ENCODE results near the gene SLC39A7.
"Not testable (repeated sequence)": the region's sequence is repeated elsewhere in the genome, so short reads cannot be mapped to it uniquely, and the experiment has no call there.

Gene SLC39A7

DNA sequence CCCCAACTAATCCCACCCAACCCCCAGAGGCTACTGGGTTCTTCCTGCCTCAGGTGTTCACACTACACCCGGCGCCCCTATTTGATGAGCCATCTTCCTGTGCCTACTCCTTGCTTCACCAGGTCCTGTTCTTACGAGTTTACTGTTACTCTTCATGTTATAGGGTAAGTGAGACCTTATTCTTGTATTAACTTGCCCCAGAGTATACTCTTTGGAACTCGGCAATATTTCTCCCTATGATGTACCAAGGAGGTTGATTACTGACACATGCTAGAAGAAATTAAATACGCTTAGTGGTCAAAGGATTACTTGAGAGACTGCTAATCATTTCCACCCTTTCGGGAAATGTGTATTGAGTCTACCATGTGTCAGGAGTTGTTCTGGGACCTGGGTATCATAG lies 16.6 kb downstream of the SLC39A7 start:
- TF ChIP-seq POLR2A (IDR thresholded peaks at IDR 0.05; ENCODE audit: extremely low read depth, insufficient read length), result no peak
- TF ChIP-seq CTCF (IDR thresholded peaks at IDR 0.05; ENCODE audit: low read depth, low read length), result no peak
- TF ChIP-seq MYC (IDR thresholded peaks at IDR 0.05; ENCODE audit: low read depth, low read length), result no peak
- TF ChIP-seq MAX (IDR thresholded peaks at IDR 0.05; ENCODE audit: low read depth, low read length), result no peak
- DNase-seq (ENCODE audit: low read depth), result no peak
- H3K4me3 ChIP-seq (ENCODE audit: low read depth, low read length), result no peak overlapping the region

GRCh38 chr6:33217681-33218080 lies 17.0 kb downstream of the SLC39A7 start:
- H3K4me3 ChIP-seq (ENCODE audit: low read depth, low read length), result no peak overlapping the region
- no peak for DNase-seq (ENCODE audit: low read depth)
- TF ChIP-seq MYC (IDR thresholded peaks at IDR 0.05; ENCODE audit: low read depth, low read length), result no peak
- TF ChIP-seq POLR2A (IDR thresholded peaks at IDR 0.05; ENCODE audit: extremely low read depth, insufficient read length), result no peak
- TF ChIP-seq CTCF (IDR thresholded peaks at IDR 0.05; ENCODE audit: low read depth, low read length), result no peak
- TF ChIP-seq MAX (IDR thresholded peaks at IDR 0.05; ENCODE audit: low read depth, low read length), result no peak

DNA sequence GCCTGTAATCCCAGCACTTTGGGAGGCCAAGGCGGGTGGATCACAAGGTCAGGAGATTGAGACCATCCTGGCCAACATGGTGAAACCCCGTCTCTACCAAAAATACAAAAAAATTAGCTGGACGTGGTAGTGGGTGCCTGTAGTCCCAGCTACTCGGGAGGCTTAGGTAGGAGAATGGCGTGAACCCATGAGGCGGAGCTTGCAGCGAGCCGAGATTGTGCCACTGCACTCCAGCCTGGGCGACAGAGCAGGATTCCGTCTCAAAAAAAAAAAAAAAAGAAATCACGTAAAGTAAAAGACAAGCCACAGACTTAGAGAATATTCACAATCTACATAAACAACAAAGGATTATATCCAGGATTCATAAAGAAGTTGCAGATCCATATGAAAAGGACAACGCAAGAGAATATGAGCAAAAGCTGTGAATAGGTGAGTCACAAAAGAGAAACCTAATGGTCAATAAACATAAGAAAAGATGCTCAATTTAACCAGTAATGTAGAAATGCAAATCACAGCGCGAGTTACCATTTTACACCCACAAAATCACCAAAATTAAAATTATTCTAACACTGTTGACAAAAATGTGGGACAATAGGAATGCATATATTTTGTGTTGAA lies 25.9 kb downstream of the SLC39A7 start:
- not testable (repeated sequence) for DNase-seq (ENCODE audit: low read depth); H3K4me3 ChIP-seq (ENCODE audit: low read depth, low read length)

- TF ChIP-seq MYC (IDR thresholded peaks at IDR 0.05; ENCODE audit: low read depth, low read length) (no peak), MAX (IDR thresholded peaks at IDR 0.05; ENCODE audit: low read depth, low read length) (no peak)
- no peak for DNase-seq (ENCODE audit: low read depth)
- H3K4me3 ChIP-seq (ENCODE audit: low read depth, low read length), result no peak overlapping the region
Measured at GRCh38 chr6:33235221-33235634, 34.6 kb downstream of the SLC39A7 start.

DNA sequence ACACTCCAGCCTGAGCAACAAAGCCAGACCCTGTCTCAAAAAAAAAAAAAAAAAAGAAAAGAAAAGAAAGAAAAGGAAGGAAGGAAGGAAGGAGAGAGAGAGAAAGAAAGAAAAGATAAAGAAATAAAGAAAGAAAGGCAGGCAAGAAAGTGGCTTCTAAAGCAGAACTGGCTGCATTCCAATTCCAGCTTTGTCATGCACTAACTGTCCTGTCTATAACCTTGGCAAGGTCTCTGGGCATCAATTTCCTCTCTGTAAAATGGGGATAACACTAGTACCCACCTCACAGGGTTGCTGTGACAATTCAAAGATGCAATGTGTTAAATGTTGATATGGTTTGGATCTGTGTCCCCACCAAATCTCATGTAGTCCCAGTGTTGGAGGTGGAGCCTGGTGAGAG lies 35.7 kb downstream of the SLC39A7 start:
- H3K4me3 ChIP-seq (ENCODE audit: low read depth, low read length), result no peak overlapping the region

GRCh38 chr6:33236852-33237251 lies 36.2 kb downstream of the SLC39A7 start:
- no peak for DNase-seq (ENCODE audit: low read depth)
- TF ChIP-seq CTCF (IDR thresholded peaks at IDR 0.05; ENCODE audit: low read depth, low read length) (no peak), MYC (IDR thresholded peaks at IDR 0.05; ENCODE audit: low read depth, low read length) (no peak), POLR2A (IDR thresholded peaks at IDR 0.05; ENCODE audit: extremely low read depth, insufficient read length) (no peak), MAX (IDR thresholded peaks at IDR 0.05; ENCODE audit: low read depth, low read length) (no peak)
- no peak overlapping the region for H3K4me3 ChIP-seq (ENCODE audit: low read depth, low read length)

More for the DNA sequence above, 35.7 kb downstream of the SLC39A7 start:
- TF ChIP-seq CTCF (IDR thresholded peaks at IDR 0.05; ENCODE audit: low read depth, low read length) (no peak), MYC (IDR thresholded peaks at IDR 0.05; ENCODE audit: low read depth, low read length) (no peak), POLR2A (IDR thresholded peaks at IDR 0.05; ENCODE audit: extremely low read depth, insufficient read length) (no peak), MAX (IDR thresholded peaks at IDR 0.05; ENCODE audit: low read depth, low read length) (no peak)
- no peak for DNase-seq (ENCODE audit: low read depth)

- DNase-seq (ENCODE audit: low read depth), result no peak
- no peak overlapping the region for H3K4me3 ChIP-seq (ENCODE audit: low read depth, low read length)
- TF ChIP-seq MAX (IDR thresholded peaks at IDR 0.05; ENCODE audit: low read depth, low read length), result no peak
- TF ChIP-seq POLR2A (IDR thresholded peaks at IDR 0.05; ENCODE audit: extremely low read depth, insufficient read length), result no peak
- TF ChIP-seq MYC (IDR thresholded peaks at IDR 0.05; ENCODE audit: low read depth, low read length), result no peak
- no peak for TF ChIP-seq CTCF (IDR thresholded peaks at IDR 0.05; ENCODE audit: low read depth, low read length)
Measured at GRCh38 chr6:33237741-33238140, 37.1 kb downstream of the SLC39A7 start.

Data from NB4 (cell line).